GM18508 (cell line): Measurements from ENCODE around the gene CRABP1.

Experiments used
- ATAC-seq: cut with Tn5 transposase; IDR thresholded peaks from one replicate; pipeline ENCODE4 v1.9.1; 2021; ENCODE audit warnings: moderate number of reproducible peaks; ENCODE audit not compliant: insufficient read depth, unreplicated experiment

CRABP1 gene

GRCh38 chr15:78340231-78341056 is at the start of gene CRABP1:
Gene CRABP1 (plus strand): TSS chr15:78340353. CDS start chr15:78340429, 76 bp downstream.
- ATAC-seq: no peak

- no peak for ATAC-seq
Observed at GRCh38 chr15:78291052-78291451, 49.1 kb upstream of the CRABP1 start.

GRCh38 chr15:78291698-78292097 is 48.5 kb upstream of the CRABP1 start:
- no peak for ATAC-seq

GRCh38 chr15:78292219-78292618 is 47.9 kb upstream of the CRABP1 start:
- ATAC-seq: no peak

GRCh38 chr15:78299101-78299930 is 40.8 kb upstream of the CRABP1 start, which contains the start of gene SKIC8:
Gene SKIC8 (minus strand): TSS chr15:78299609. CDS start chr15:78295686, 3,923 bp downstream.
- ATAC-seq: no peak

- ATAC-seq: no peak
Observed at GRCh38 chr15:78301326-78301725, 38.8 kb upstream of the CRABP1 start.

GRCh38 chr15:78301828-78302227 is 38.3 kb upstream of the CRABP1 start:
- no peak for ATAC-seq

- ATAC-seq: no peak
Observed at GRCh38 chr15:78302579-78303312, 37.4 kb upstream of the CRABP1 start.

GRCh38 chr15:78304216-78305066 is 35.7 kb upstream of the CRABP1 start:
- ATAC-seq: no peak

GRCh38 chr15:78306176-78306774 is 33.9 kb upstream of the CRABP1 start:
- ATAC-seq: no peak

- ATAC-seq: no peak
Observed at GRCh38 chr15:78307976-78308375, 32.2 kb upstream of the CRABP1 start.

GRCh38 chr15:78308422-78309032 is 31.6 kb upstream of the CRABP1 start:
- no peak for ATAC-seq

- ATAC-seq: no peak
Observed at GRCh38 chr15:78311292-78311691, 28.9 kb upstream of the CRABP1 start.

- no peak for ATAC-seq
Observed at GRCh38 chr15:78312536-78312935, 27.6 kb upstream of the CRABP1 start.

- ATAC-seq: no peak
Observed at GRCh38 chr15:78312957-78313356, 27.2 kb upstream of the CRABP1 start.

- no peak for ATAC-seq
Observed at GRCh38 chr15:78313383-78313782, 26.8 kb upstream of the CRABP1 start.

GRCh38 chr15:78314181-78314581 is 26.0 kb upstream of the CRABP1 start:
- no peak for ATAC-seq

- ATAC-seq: no peak
Observed at GRCh38 chr15:78315686-78316282, 24.4 kb upstream of the CRABP1 start.
